Mucosa of gallbladder (tissue), 1 donor: ENCODE data around the gene MOB3C. TPM values are rescaled to one million over a fixed set of nuclear protein-coding genes. Genes with fewer than 3 reads are reported as not detected.
A peak's percentile ranks its signal among the peaks of the same experiment; 100 is the strongest.

Experiments used
- DNase-seq: peaks from one replicate; pipeline ENCODE4 v3.0.0-alpha.2; 2020; ENCODE audit warnings: low spot score
- total RNA-seq: library from RNA; stranded (reverse); gene quantifications from one replicate; pipeline ENCODE4 v1.2.1, GENCODE V29; 2021
- donor health status: DM: no; HTN: no; CAD: no.

MOB3C gene
- total RNA-seq, 1 donor from 2014 or later: 12.8 TPM

DNA sequence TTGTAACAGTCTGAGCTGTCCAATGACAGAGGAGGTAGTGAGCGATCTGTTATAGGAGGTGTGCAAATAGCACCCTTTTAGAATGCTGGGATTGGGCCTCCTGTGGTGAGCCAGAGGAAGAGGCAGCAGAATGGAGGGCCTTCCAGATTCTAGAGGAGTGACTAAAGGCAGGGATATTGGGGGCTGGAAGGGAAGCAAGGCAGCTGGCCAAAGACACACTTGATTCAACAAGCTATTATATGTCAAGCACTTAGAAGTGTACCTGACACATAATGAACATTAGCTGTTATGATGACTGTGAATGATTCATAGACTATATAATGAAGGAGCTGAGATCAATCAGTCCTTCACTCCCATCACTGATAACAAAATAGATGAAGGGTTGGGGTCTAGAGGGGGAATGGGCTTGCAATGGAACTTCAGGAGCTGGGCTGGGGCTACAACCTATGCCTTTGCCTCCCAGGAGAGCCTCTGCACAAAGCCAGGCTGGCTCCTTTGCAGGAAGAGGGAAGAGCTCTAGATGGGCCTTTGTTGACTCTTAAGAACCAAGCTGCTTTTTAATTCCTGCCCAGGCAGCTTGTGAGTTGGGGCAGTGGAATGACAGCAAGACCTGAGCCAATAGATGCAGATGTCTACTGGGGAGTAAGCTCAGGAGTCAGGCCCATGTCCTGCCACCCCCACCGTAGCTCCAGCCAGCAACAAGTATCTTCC lies 10.2 kb downstream of the MOB3C start:
- no peak for DNase-seq

DNA sequence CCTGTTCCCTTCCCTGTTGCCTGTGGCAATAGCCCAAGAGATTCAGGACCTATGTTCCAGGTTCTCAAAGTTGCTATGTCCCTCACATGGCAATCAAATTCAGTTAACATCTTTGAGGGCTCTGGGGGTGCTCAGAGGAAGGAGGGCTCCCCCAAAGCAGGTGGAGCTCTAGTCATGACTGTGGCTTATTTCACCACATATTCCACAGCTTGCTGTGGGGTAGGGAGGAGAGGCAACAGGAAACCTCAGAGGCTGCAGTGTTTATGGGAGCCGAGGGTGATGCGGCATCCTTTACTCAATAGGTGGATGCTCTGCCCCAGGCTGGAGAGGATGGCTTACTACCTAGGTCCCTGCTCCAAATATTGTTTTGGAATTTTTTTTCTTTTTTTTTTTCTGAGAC lies 11.4 kb downstream of the MOB3C start:
- no peak for DNase-seq

DNA sequence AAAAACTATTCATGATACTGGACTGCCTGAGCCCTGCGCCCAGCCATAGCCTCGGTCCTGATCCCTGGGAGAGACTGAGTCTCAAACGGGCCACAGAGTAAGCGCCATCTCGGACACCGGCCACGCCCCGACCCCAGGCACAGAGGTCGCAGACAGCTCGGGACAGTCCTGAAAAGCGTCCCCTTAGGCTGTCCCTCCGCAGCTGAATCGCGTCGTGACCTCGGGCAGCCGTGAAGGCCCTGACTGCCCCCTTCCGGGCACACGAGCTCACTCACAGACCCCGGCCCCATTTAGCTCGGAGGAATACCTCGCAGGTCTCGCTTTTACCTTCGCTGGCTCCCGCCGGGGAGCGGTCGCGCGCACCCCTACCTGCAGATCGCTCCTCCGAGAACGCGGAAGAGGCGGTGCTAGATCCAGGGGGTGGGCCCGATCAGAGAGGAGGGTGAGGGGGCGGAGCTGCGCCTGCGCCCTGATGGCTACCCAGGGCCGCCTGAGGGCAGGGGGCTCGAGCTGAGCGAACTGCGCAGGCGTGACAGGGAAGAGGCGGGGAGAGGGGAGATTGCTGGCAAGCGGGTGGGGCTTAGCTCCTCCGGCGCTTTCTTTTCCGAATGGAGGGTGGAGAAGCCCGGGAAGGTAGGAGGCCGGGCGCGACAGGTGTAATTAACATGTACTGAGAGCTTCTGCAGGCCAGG lies 12.6 kb downstream of the MOB3C start, which contains the start of gene MKNK1:
Gene MKNK1, minus strand, starts transcription at position 411 of the 692 bp plus-strand sequence. CDS start 20,941 bp downstream, outside the sequence.
- peak; percentile 97 for DNase-seq

DNA sequence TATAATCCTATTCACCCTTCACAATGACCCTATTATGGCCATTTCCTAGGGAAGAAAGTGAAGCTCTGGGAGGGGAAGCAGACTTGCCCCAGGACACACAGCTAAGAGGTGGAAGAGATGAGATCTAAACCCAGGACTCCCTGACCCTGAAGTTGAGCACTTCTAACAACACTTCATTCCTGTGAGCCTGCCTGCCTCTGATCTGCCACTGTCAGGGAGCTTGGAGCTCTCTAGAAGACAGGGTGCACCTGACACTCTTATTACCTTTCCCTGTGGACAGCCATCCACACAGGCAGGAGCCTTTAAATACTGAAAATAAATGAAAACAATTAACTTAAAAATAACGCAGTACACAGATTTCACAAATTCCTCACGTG lies 13.1 kb downstream of the MOB3C start:
- DNase-seq: no peak

DNA sequence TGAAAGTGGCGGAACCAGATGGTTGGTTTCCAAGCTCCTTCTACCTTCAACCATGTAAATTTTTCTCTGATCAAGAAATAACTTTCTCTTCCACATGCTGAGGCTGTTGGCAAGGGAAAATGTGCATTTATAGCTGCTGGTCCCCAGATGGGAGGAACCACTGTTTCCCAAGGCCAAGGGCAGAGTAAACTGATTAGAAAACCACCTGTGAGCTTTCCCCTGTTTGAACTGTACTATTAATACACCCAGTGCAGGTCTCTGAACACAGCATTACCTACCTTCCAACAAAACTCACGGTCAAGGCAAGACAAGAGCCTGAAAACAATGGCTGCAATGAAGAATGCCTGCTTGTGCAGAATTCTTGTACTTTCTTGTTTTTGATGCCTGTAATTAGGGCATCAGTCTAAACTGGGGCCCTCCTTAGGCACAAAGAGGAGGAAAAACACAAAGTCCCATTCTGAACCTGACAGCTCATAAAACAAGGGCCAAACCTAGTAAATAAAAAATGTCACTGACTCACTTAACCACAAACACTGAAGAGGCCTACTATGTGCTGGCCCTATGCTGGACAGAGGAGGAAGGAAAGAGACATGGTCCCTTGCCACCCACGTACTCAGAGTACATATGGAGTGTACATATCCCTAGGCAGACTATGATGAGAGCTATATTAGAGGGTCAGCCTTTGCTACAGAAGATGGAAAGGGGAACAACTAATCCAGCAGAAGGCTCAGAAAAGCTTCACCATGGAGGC lies 15.2 kb downstream of the MOB3C start:
- DNase-seq: no peak

DNA sequence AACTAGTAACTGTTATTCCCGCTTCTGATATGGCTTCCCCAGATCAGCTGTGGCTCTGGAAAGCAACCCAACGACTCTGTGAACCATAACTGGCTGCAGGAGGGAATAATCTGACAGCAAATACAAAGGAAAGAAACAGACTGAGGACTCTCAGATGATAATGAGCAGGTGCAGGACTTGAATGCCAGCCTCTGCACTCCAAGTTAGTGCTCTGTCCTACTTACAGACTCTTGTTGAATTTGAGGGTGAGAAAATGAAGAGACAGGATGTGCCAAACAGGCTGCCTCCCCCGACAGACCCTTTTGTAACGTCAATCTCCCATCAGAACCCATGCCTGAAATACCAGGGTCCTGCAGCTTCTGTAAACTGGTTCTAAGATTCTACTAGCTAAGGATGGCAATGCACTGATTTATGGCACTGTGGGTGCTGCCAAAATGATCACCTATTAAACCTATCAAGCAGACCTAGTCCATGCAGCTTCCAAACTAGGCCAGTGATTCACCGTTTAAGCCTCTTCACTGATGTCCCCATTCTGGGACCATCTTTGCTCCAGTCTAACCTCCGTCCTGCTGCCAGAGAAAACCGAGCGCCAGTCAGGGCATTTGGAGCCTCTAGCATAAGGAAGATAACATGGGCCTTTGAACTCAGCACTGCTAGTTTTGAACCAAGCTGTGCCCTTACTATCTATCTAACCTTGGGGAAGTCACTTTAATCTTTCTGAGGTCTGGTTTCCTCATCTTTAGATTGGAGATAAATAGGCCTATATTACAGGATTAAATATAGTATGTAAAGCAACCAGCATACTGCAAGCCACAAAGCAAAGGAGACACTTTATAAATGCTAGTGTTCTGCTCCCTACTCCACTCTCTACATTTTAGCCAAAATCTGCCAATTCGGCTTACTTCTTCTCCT lies 17.3 kb downstream of the MOB3C start:
- DNase-seq: no peak

DNA sequence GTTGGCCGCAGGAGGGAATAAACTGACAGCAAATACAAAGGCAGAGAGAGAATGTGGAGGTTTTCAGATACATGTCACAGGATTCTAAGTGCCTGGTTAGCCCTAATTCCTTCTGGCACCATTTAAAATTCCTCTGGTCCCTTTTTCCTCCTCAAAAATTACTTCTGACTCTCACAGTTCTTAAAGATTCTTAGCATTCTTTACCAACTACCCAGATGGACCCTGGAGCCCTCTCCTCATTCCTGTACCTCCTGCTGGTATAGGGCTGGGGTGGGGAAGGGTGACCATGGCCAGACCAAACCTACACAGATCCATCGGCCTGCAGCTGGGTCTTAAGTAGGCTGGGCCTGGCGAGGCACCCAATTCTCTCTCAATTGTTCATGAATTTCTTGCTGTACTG lies 19.8 kb downstream of the MOB3C start:
- DNase-seq: no peak

DNA sequence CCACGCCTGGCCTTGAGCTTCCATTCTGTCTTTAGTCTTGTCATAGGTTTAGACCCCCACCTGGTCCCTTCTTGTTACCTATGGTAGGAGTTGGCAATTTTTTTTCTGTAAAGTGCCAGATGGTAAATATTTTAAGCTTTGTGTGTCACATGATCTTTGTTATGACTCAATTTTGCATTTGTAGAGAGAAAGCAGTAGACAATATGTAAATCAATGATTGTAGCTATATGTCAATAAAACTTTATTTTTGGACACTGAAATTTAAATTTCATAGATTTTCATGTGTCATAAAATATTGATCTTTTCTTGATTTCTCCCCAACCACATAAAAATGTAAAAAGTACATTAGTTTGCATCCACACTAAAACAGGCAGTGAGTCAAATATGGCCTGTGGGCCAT lies 20.6 kb downstream of the MOB3C start:
- DNase-seq: no peak

DNA sequence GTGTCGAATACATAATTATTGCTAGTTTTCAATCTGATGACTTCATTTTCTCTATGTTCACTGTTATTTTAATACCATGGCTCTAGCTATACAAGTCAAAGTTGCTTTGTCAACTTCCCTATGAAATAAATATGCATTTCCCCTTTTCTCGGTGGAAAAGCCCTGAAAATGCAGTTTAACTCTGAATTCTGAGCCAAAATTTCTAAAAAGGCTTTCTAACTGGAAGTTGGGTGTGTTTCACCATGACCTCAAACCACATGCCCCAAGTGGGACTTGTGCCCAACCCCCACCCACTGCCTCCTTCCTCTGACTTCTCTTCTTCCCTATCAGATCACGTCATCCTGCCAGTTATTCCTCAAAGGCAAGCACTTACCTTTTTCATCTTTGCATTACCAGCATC lies 21.5 kb downstream of the MOB3C start:
- peak; percentile 53 for DNase-seq

DNA sequence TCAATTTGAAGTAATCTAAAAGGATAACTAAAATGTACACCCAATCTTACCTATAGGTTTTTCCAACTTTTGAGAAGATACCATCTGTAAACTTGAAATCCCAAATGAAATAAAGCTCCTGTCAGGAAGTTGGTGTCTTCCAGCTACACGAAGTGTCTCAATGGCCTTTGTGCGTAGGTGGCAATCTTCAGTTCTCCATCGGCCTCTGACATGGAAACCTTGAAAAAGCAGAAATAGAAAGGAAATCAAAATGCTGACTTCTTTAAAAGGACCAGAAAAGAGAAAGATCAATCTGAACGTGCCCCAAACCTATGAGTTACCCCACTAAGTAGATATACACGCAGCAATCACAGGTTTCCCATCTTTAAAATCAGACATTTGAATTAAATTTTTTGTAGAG lies 22.5 kb downstream of the MOB3C start:
- DNase-seq: no peak

DNA sequence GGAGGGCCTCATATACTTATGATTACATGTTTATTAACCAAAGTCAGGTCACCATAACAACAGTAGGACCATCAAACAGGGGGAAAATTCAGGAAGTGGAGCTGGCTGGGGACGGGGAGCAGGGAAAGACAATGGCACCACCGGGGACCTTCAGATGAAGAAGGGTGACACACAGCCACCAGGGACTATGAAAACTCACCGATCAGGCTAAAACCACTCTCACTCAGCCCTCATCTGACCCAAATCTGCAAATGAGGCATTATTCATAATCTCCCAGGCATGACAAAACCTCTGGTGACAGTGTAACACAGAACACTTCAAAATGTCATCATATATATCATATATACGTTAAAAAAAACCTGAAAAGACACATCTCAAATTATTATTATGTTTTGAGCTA lies 23.8 kb downstream of the MOB3C start:
- DNase-seq: no peak

DNA sequence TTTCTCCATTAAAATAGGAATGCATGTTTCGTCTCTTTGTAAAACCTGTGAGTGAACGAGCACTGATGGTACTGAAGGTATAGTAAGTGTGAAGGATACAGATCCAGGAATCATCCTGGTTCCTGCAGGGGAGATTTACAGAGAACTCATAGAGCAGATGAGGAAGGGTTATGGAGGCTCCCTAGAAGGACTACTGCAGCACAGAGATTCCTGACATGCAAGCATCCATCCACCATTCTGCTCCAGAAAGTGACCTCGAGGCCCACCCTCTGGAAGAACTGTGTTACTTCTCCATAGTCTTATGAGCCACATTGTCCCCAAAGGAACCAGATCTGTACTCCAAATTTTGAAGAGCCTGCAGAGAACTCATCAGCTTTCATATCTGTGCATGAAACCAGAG lies 27.1 kb downstream of the MOB3C start:
- no peak for DNase-seq

DNA sequence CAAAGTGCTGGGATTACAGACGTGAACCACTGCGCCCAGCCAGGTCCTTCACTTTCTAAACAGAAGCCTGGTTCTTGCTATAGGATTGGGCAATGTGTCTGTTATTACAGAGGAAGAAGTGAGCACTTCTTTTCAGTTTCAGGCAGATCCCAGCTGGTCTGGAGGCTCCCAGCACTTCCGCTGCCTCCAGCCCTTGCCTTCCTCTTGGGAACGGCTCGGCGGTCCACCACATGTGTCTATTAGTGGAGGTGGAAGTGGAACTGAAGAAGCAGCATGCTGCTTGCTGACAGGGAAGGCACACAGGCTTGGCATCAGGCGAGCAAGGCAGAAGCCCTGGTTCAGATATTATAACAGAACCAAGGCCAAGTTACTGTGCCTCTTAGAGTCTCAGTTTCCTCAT lies 29.5 kb downstream of the MOB3C start:
- DNase-seq: peak; percentile 38

DNA sequence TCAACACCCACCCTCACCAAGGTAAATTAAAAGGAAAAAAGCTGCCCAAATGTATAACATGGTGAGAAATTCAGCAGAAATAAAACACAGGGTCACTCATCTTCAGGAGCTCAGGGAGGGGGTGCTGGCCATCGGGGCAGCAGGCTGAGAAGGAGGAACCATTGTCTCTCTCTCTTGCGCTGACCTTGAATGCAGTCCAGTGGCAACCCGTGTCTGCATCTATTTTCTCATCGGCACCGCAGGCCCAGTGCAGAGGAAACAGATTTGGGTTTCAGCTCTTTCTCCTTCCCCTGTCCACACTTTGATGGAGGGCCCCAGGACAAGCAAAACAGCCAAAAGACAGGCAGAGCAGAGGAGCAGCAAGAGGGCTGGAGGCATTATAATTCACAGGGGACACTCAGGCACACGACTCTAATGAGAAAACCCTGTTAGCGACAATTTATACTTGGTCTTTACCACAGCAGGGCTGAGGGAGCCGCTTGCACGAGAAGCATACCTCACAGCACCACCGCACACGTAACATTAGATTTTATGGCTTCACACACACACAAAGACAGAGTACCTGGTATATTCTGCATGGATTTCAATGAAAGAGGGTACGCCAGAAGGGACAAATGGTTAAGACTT lies 31.2 kb downstream of the MOB3C start:
- DNase-seq: no peak

DNA sequence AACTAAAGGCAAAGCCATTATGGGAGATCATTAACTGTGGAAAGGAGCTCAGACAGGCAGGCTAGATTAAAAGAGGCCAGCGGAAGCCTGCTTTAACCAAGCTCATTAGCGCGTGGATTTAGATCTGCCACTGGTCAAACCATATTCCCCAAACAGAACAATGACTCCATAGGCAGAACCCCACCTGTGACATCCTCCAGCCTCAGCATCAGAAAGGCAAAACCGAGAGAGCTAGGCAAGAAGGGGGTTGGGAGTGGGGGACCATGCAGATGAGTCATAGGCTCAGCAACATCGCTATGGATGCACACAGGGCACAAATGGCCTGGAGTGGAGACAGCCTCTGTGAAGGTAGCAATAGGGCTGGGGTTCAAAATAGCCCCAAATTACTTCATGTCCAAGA lies 33.1 kb downstream of the MOB3C start:
- no peak for DNase-seq

DNA sequence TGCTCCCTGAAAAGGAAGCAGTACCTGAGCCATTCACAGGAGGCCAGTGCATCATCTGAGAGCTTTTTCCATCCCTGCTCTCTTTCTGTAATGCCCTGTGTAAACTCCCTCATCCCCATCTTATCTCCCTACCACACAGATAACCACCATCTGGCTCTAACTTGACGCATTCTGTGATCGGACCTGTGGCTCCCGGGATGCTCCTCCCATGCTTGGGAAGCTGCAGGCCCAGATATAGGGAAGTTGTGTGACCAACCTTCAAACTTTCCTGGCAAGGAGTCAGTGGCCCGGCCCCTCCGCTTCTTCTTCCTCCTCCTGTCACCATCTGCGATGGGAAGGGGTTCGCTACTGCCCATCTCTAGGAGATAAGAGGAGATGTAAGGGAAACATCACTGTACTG lies 33.6 kb downstream of the MOB3C start:
- no peak for DNase-seq

DNA sequence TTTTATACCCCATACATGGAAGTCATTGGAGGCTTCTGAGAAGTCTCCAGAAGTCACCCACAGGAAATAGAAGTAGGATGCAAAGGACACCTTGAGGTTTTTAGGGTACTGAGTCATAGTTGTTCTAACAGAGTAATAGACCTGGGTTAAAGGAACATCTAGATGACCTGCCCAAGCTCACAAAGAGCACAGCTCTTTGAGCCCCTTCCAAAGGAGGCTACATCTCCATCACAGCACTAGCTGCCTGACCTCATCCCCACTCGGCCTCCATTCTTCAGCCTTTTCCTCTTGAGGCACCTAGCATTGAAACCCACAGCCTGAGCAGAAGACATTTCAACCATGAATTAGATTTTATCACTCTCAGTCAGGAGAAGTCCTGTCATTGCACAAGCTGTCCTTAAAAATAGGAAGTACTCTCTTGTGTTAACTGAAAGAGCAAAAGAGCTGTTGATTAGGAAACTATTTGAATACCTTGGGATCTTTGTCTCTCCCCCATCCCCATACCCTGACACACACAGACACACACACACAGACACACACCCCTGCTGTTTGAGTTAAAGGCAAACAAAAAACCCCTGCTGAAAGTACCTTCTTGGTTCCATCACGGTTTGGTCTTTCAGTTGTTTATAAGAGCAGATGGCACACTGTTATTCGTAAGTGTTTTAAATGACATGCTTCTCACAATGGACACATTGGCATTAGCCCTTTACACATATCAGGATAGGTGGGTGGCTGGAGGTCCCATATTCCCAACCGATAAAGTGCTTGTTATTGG lies 34.7 kb downstream of the MOB3C start:
- DNase-seq: no peak

DNA sequence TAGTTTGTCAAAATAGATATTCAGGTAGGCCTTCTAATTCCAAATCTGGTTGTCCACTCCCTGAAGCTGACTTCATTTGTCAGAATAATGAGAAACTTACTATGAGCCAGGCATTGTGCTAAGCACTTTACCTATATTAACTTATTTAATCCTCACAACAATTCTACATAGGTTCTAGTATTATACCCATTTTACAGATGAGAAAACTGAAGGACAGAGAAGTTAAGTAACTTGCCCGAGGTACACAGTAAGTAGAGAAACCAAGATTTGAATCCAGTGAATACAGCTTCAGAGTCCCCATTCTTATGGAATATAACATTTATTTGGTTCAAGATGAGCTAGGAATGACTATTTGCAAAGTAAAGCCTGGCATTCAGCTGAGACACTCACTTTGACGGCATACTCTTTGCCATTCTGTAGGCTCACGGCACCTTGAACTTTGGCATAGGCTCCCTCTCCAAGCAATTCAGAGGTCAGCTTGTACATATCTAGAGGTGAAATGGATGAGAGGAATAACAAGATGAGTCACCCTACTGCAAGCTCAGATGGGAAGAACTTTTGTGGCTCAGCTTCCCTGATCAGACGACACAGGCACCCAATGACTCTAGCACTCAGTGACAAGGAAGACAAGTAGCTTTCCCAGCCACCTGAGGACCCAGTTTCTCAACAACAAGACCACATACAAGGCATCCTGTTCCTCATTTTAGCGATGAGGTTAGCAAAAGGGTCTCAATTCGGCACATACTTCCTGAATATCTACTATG lies 36.3 kb downstream of the MOB3C start:
- no peak for DNase-seq

DNA sequence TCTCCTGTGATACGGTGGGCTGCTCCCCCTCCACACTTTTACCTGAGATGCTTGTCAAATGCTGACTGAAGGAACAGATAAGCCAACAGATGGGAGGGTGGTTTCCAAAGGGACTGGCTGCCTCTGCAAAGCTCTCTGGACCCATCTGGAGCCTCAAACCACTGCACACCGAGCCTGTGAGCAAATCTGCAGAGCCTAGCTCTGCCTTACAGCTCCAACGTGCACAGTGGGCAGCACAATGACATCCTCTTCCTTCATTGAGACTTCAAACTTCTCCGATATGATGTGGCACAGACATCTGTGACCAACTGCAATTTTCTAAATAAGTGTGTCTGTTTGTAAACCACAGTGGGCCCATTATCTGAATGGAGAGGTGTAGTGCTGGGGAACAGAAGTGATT lies 38.9 kb downstream of the MOB3C start:
- DNase-seq: no peak

DNA sequence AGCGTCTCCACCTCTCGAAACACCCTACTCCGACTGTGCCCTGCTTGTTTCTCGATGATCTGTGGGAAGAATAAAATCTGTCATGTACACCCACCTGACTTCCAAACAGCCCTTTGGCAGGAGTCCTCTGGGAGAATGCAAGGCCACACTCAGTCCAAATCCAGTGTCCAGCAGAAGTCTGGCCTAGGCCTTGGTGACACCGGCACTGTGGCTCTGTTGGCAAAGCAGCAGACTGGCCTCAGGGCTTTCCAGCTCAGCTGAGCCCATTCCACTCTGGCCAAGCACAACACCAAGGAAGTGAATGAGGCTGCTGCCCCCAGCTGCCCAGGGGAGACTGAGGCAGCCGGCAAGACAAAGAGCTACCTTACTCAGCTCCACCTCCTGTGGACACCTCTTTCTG lies 40.0 kb downstream of the MOB3C start:
- DNase-seq: no peak
